K562 (cell line): ENCODE data around the gene CLSTN2. TPM values are rescaled to one million over a fixed set of nuclear protein-coding genes. Genes with fewer than 3 reads are reported as not detected.

Source experiments
- ATAC-seq: fragments of 200-7000 bp; cut with Tn5 transposase; 3 replicates; pipeline ENCODE4 v1.9.1; 2020; ENCODE audit warnings: moderate library complexity
- BruUV-seq: library from RNA; stranded (reverse); fragments of 400-500 nt; replicated peaks from 2 replicates; lab custom pipeline; 2021; lab: Mats Ljungman, UMichigan
- CTCF ChIA-PET: fragments of 300-600 bp; formaldehyde crosslinking; extraction: SDS; loops from one replicate; lab custom pipeline; 2021; ENCODE audit warnings: low intra/inter-chr PET ratio; lab: Yijun Ruan, JAX
- POLR2A ChIA-PET: fragments of 300-600, 350-650 bp; sonication (Branson Sonifier 250); formaldehyde crosslinking; extraction: SDS; loops from one replicate; lab custom pipeline; 2021; ENCODE audit warnings: antibody characterized with exemption, inconsistent platforms; lab: Yijun Ruan, JAX
- DNase-seq, 4 experiments: peaks; one replicate each; pipeline versions ENCODE4 v3.0.0 to v3.0.0-alpha.2; 2011 to 2018; ENCODE audit warnings: low spot score in 3 of 4, mixed read lengths in 3 of 4; ENCODE audit errors: extremely low read depth in 1 of 4
- FAIRE-seq: peaks from 2 replicates; lab custom pipeline; 2011; peaks lifted over from hg19 to GRCh38; lab: Jason Lieb, UNC
- H2AFZ ChIP-seq: 2 replicates; pipeline ENCODE4 v1.6.0; 2011; ENCODE audit warnings: low read depth, low read length, control low read depth, inconsistent platforms
- H3K27ac ChIP-seq: fragments of 200-600 bp; 3 replicates; pipeline ENCODE4 v1.8.0; 2011; ENCODE audit warnings: low read depth, mild to moderate bottlenecking, control low read depth, inconsistent platforms, low read length, moderate library complexity, mixed read lengths; ENCODE audit errors: extremely low read depth
- H3K27me3 ChIP-seq, 2 experiments: fragments of 300-600 bp in 1 of 2; 2 replicates in 1 of 2; 3 replicates in 1 of 2; pipeline versions ENCODE4 v1.6.0 to v1.8.0; 2011; ENCODE audit warnings: inconsistent platforms in 2 of 2, low read length in 2 of 2, mild to moderate bottlenecking in 1 of 2, mixed read lengths in 1 of 2, moderate library complexity in 1 of 2; ENCODE audit not compliant: control insufficient read depth in 2 of 2, insufficient read depth in 2 of 2
- H3K36me3 ChIP-seq: fragments of 300-600 bp; 3 replicates; pipeline ENCODE4 v1.8.0; 2011; ENCODE audit warnings: mild to moderate bottlenecking, low read length, inconsistent platforms; ENCODE audit not compliant: control insufficient read depth, insufficient read depth
- H3K4me1 ChIP-seq, 2 experiments: fragments of 200-600 bp in 1 of 2; replicated peaks in 1 of 2; 2 replicates in 1 of 2; 3 replicates in 1 of 2; pipeline versions ENCODE4 v1.5.1 to v1.8.0; 2011; ENCODE audit warnings: inconsistent platforms in 2 of 2, low read length in 2 of 2, mild to moderate bottlenecking in 1 of 2, mixed read lengths in 1 of 2, moderate library complexity in 1 of 2; ENCODE audit not compliant: control insufficient read depth in 2 of 2, insufficient read depth in 2 of 2
- H3K4me2 ChIP-seq: 2 replicates; pipeline ENCODE4 v1.6.1; 2011; ENCODE audit warnings: low read length, control low read depth, inconsistent platforms, mixed read lengths; ENCODE audit not compliant: insufficient read depth
- H3K4me3 ChIP-seq: fragments of 200-600 bp; sonication (generic), shearing (Covaris generic); 2 replicates; pipeline ENCODE4 v1.5.1; 2016; ENCODE audit warnings: control low read depth, inconsistent platforms
- H3K79me2 ChIP-seq: fragments of 200-600 bp; 3 replicates; pipeline ENCODE4 v1.8.0; 2011; ENCODE audit warnings: low read length, inconsistent platforms; ENCODE audit not compliant: control insufficient read depth, insufficient read depth
- H3K9ac ChIP-seq, 2 experiments: 2 replicates each; pipeline versions ENCODE4 v1.6.0 to v1.6.1; 2011; ENCODE audit warnings: low read depth in 2 of 2, low read length in 2 of 2, control low read depth in 1 of 2, inconsistent platforms in 1 of 2, mild to moderate bottlenecking in 1 of 2, mixed read lengths in 1 of 2; ENCODE audit not compliant: insufficient read depth in 1 of 2
- H3K9me1 ChIP-seq: one replicate; pipeline ENCODE4 v1.6.0; 2011; ENCODE audit warnings: inconsistent platforms, mild to moderate bottlenecking, low read length, moderate library complexity; ENCODE audit not compliant: control insufficient read depth, insufficient read depth
- H3K9me3 ChIP-seq: replicated peaks from 2 replicates; pipeline ENCODE4 v1.5.1; 2011; ENCODE audit warnings: low read depth, low read length, inconsistent platforms; ENCODE audit not compliant: control insufficient read depth, insufficient read depth
- H4K20me1 ChIP-seq: replicated peaks from 2 replicates; pipeline ENCODE4 v1.6.1; 2011; ENCODE audit warnings: low read length, inconsistent platforms, mixed read lengths; ENCODE audit not compliant: control insufficient read depth, insufficient read depth
- CBX2 ChIP-seq: fragments of 200-600 bp; sonication (generic); IDR thresholded peaks from one replicate; pipeline ENCODE4 v1.6.1; 2012; ENCODE audit warnings: mild to moderate bottlenecking, low read length, inconsistent platforms; ENCODE audit not compliant: insufficient read depth, poor library complexity, severe bottlenecking
- EWSR1 ChIP-seq: fragments of 450-650 bp; IDR thresholded peaks from 2 replicates; pipeline ENCODE4 v1.6.1; 2018; ENCODE audit warnings: borderline replicate concordance, mild to moderate bottlenecking, low read depth, moderate library complexity; ENCODE audit not compliant: partially characterized antibody
- HMG20A ChIP-seq: fragments of 450-650 bp; formaldehyde crosslinking; conservative IDR thresholded peaks from 2 replicates; pipeline ENCODE4 v1.4.0; 2020; ENCODE audit warnings: mild to moderate bottlenecking, mixed read lengths
- ILK ChIP-seq: fragments of 450-650 bp; IDR thresholded peaks from 2 replicates; pipeline ENCODE4 v1.6.1; 2016; ENCODE audit warnings: missing genetic modification characterization, low read depth, mild to moderate bottlenecking, missing compliant biosample characterization, moderate library complexity, borderline replicate concordance
- KDM2B ChIP-seq: fragments of 250-450 bp; sonication (Bioruptor Pico); IDR thresholded peaks from 2 replicates; pipeline ENCODE4 v1.8.0; 2021; ENCODE audit warnings: mild to moderate bottlenecking, moderate library complexity
- PCBP1 ChIP-seq: fragments of 200-400 bp; formaldehyde crosslinking; IDR thresholded peaks from 2 replicates; pipeline ENCODE4 v1.6.1; 2018; ENCODE audit warnings: mild to moderate bottlenecking, low read depth, low read length; ENCODE audit not compliant: poor library complexity, severe bottlenecking
- RBBP5 ChIP-seq: fragments of 200-600 bp; sonication (generic); IDR thresholded peaks from 2 replicates; pipeline ENCODE4 v1.6.1; 2012; ENCODE audit warnings: borderline replicate concordance, mild to moderate bottlenecking, low read length, control low read depth, inconsistent platforms; ENCODE audit not compliant: insufficient read depth, poor library complexity, severe bottlenecking
- SIRT6 ChIP-seq: IDR thresholded peaks from one replicate; pipeline ENCODE4 v1.6.1; 2012; ENCODE audit warnings: low read depth, mild to moderate bottlenecking, control low read depth, inconsistent platforms, low read length, moderate library complexity
- SMARCB1 ChIP-seq: IDR thresholded peaks from 2 replicates; pipeline ENCODE4 v1.6.1; 2011; ENCODE audit warnings: improper control_type of control experiment, low read depth; ENCODE audit not compliant: insufficient read length
- ZNF408 ChIP-seq: fragments of 250-450 bp; sonication (Bioruptor Pico); IDR thresholded peaks from 2 replicates; pipeline ENCODE4 v1.4.0; 2020; ENCODE audit warnings: low read depth, mild to moderate bottlenecking, moderate library complexity
- ZNF764 ChIP-seq: fragments of 250-450 bp; sonication (Bioruptor Pico); IDR thresholded peaks from 2 replicates; pipeline ENCODE4 v1.4.0; 2020; ENCODE audit warnings: low read depth, mild to moderate bottlenecking, moderate library complexity
- WGBS: fragments of 100-300 bp; shearing (Covaris generic); methylation state at CpG from one replicate; pipeline ENCODE4 v1.1.6; 2016; ENCODE audit warnings: low coverage, mixed read lengths; ENCODE audit not compliant: insufficient coverage; ENCODE audit errors: missing lambda C conversion rate; 5-methylcytosine and 5-hydroxymethylcytosine counted together
- in situ Hi-C: fragments of 300-500 bp; cut with MboI; formaldehyde crosslinking; loops from 4 replicates; pipeline ENCODE4 v1.15.0; 2018; ENCODE audit warnings: inconsistent platforms, mixed read lengths
- intact Hi-C: fragments of 100-400 bp; cut with micrococcal nuclease; formaldehyde crosslinking; loops from 2 replicates; pipeline ENCODE4 v1.14.2; 2022
- polyA plus RNA-seq, 8 experiments: library from polyadenylated mRNA; depleted of rRNA in 4 of 8; stranded (reverse) in 5 of 8; unstranded in 3 of 8; fragments of >200 nt; fragmentation: Nextera tagmentation in 2 of 8; fragmentation: Illumina TruSeq in 1 of 8; extraction: Ambion mirVana in 2 of 8; extraction: Trizol in 1 of 8; gene quantifications; 2 replicates each; pipeline versions ENCODE4 v1.2.1 to v1.2.3, GENCODE V29; 2011 to 2014; ENCODE audit warnings: inconsistent platforms in 1 of 8, missing spikeins in 1 of 8
- total RNA-seq, 7 experiments: library from RNA; depleted of rRNA in 6 of 7; stranded (reverse); fragments of >200 nt in 6 of 7; fragmentation: Illumina TruSeq in 2 of 7; extraction: Trizol in 2 of 7; gene quantifications; 2 replicates each; pipeline versions ENCODE4 v1.2.1 to v1.2.3, GENCODE V29; 2011 to 2021; ENCODE audit warnings: low replicate concordance in 1 of 7
- TF ChIP-seq, protein P1 (sequence below), 2 experiments: fragments of 450-650 bp in 1 of 2; sonication (generic) in 1 of 2; formaldehyde crosslinking; conservative IDR thresholded peaks; 2 replicates each; pipeline versions ENCODE4 v1.4.0 to v1.8.1; 2020 to 2022; ENCODE audit warnings: mild to moderate bottlenecking in 1 of 2, missing genetic modification reagents in 1 of 2
- TF ChIP-seq, protein P2 (sequence below): fragments of 250-450 bp; sonication (Bioruptor Pico); IDR thresholded peaks from 2 replicates; pipeline ENCODE4 v1.8.0; 2021; ENCODE audit warnings: moderate library complexity, mild to moderate bottlenecking, inconsistent platforms
- TF ChIP-seq, protein P3 (sequence below): sonication (generic); formaldehyde crosslinking; IDR thresholded peaks from 2 replicates; pipeline ENCODE4 v1.8.0; 2022; ENCODE audit warnings: mild to moderate bottlenecking, missing genetic modification reagents
- TF ChIP-seq, protein P4 (sequence below): IDR thresholded peaks from 3 replicates; pipeline ENCODE4 v1.6.1; 2011; ENCODE audit warnings: borderline replicate concordance, mild to moderate bottlenecking, moderate library complexity; ENCODE audit not compliant: insufficient read length; ENCODE audit errors: extremely low read depth

Gene CLSTN2
- total and polyA plus RNA-seq, 9 of the 15 experiments (the other 6 are each of a cell fraction or from before 2014, with no cell fraction given) = 0.02 to 0.04 (median 0.04) TPM; not detected in 6

DNA sequence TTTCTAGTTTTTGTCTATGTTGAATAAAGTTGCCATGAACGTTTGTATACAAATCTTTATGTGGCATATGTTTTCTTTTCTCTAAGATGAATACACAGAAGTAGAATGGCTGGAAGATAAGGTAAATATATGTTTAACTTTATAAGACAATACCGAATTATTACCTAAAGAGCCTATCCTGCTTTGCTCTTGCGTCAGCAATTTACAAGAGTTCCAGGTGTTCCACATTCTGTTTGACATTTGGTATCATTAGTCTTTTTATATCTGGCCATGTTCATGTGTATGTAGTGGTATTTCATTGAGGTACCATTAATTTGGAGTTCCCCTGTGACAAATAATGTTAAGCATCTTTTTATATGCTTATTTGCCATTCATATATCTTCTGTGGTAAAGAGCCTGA lies 668.8 kb downstream of the CLSTN2 start:
- Histone ChIP-seq H3K4me3 (no peak overlapping the region), H3K36me3 (no peaks in the 10 kb centered on the region), H3K9me3 (no peaks in the 10 kb centered on the region), H3K9me1 (peaks cover 3% of the 10 kb centered on the region), H4K20me1 (no peaks in the 10 kb centered on the region), H3K79me2 (no peaks in the 10 kb centered on the region), H3K4me2 (no peak overlapping the region), H3K4me1 (no peaks in the 10 kb centered on the region), H3K9ac (no peak overlapping the region), H3K27ac (no peak overlapping the region), H2AFZ (no peak overlapping the region), H3K27me3 (no peaks in the 10 kb centered on the region)
- 0% methylated on average over 3 of the region's 3 CpGs for WGBS
- no peak for FAIRE-seq
- CTCF ChIA-PET = no interaction called here
- DNase-seq = no peak
- no TSS peak for BruUV-seq
- no peak for ATAC-seq
- POLR2A ChIA-PET = no interaction called here
- intact Hi-C loops (no loop called here), in situ Hi-C loops (no loop called here)
- TF ChIP-seq PCBP1 (no peak), ILK (tag) (no peak), SIRT6 (no peak), ZNF764 (CRISPR knock-in tag) (no peak), SMARCB1 (no peak), RBBP5 (no peak), ZNF408 (no peak), HMG20A (CRISPR knock-in tag) (no peak), CBX2 (no peak), EWSR1 (no peak), KDM2B (no peak)
- TF ChIP-seq, protein P1, sequence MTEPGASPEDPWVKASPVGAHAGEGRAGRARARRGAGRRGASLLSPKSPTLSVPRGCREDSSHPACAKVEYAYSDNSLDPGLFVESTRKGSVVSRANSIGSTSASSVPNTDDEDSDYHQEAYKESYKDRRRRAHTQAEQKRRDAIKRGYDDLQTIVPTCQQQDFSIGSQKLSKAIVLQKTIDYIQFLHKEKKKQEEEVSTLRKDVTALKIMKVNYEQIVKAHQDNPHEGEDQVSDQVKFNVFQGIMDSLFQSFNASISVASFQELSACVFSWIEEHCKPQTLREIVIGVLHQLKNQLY (CRISPR knock-in tag; conservative IDR thresholded peaks at IDR 0.05) = no peak
- TF ChIP-seq, protein P2, sequence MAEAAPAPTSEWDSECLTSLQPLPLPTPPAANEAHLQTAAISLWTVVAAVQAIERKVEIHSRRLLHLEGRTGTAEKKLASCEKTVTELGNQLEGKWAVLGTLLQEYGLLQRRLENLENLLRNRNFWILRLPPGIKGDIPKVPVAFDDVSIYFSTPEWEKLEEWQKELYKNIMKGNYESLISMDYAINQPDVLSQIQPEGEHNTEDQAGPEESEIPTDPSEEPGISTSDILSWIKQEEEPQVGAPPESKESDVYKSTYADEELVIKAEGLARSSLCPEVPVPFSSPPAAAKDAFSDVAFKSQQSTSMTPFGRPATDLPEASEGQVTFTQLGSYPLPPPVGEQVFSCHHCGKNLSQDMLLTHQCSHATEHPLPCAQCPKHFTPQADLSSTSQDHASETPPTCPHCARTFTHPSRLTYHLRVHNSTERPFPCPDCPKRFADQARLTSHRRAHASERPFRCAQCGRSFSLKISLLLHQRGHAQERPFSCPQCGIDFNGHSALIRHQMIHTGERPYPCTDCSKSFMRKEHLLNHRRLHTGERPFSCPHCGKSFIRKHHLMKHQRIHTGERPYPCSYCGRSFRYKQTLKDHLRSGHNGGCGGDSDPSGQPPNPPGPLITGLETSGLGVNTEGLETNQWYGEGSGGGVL (CRISPR knock-in tag) = no peak
- TF ChIP-seq, protein P3, sequence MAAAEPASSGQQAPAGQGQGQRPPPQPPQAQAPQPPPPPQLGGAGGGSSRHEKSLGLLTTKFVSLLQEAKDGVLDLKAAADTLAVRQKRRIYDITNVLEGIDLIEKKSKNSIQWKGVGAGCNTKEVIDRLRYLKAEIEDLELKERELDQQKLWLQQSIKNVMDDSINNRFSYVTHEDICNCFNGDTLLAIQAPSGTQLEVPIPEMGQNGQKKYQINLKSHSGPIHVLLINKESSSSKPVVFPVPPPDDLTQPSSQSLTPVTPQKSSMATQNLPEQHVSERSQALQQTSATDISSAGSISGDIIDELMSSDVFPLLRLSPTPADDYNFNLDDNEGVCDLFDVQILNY (CRISPR knock-in tag) = no peak
- TF ChIP-seq, protein P4, sequence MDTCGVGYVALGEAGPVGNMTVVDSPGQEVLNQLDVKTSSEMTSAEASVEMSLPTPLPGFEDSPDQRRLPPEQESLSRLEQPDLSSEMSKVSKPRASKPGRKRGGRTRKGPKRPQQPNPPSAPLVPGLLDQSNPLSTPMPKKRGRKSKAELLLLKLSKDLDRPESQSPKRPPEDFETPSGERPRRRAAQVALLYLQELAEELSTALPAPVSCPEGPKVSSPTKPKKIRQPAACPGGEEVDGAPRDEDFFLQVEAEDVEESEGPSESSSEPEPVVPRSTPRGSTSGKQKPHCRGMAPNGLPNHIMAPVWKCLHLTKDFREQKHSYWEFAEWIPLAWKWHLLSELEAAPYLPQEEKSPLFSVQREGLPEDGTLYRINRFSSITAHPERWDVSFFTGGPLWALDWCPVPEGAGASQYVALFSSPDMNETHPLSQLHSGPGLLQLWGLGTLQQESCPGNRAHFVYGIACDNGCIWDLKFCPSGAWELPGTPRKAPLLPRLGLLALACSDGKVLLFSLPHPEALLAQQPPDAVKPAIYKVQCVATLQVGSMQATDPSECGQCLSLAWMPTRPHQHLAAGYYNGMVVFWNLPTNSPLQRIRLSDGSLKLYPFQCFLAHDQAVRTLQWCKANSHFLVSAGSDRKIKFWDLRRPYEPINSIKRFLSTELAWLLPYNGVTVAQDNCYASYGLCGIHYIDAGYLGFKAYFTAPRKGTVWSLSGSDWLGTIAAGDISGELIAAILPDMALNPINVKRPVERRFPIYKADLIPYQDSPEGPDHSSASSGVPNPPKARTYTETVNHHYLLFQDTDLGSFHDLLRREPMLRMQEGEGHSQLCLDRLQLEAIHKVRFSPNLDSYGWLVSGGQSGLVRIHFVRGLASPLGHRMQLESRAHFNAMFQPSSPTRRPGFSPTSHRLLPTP = no peak
